ENCODE measurements around the gene FAM171A2. TPM values are rescaled to one million over a fixed set of nuclear protein-coding genes. Genes with fewer than 3 reads are reported as not detected.

The FAM171A2 gene
- total and polyA plus RNA-seq, 8 donors = 0.24 to 1.3 (median 0.69) TPM

- peaks cover 0 to 5% (median 0%) of the 10 kb centered on the region in 4 donors for H3K27me3 ChIP-seq
- no peaks in the 10 kb centered on the region for H3K9me3 ChIP-seq
- ATAC-seq = peak in 2 of 4 donors; percentile 4 to 11
- TF ChIP-seq, protein P1, sequence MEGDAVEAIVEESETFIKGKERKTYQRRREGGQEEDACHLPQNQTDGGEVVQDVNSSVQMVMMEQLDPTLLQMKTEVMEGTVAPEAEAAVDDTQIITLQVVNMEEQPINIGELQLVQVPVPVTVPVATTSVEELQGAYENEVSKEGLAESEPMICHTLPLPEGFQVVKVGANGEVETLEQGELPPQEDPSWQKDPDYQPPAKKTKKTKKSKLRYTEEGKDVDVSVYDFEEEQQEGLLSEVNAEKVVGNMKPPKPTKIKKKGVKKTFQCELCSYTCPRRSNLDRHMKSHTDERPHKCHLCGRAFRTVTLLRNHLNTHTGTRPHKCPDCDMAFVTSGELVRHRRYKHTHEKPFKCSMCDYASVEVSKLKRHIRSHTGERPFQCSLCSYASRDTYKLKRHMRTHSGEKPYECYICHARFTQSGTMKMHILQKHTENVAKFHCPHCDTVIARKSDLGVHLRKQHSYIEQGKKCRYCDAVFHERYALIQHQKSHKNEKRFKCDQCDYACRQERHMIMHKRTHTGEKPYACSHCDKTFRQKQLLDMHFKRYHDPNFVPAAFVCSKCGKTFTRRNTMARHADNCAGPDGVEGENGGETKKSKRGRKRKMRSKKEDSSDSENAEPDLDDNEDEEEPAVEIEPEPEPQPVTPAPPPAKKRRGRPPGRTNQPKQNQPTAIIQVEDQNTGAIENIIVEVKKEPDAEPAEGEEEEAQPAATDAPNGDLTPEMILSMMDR (IDR thresholded peaks at IDR 0.05) = no peak
- intact Hi-C loops (cut with DNase I) = no loop called here
- H3K4me3 ChIP-seq = no peak overlapping the region
- H3K27ac ChIP-seq = no peak overlapping the region
- WGBS, 2 donors = 70% methylated on average over 14 to 15 of the region's 15 CpGs
- peaks cover 2 to 24% (median 18%) of the 10 kb centered on the region in 3 donors for H3K36me3 ChIP-seq
- FAIRE-seq = no peak
- no peaks in the 10 kb centered on the region for H3K4me1 ChIP-seq
- no peak for DNase-seq
Measured at GRCh38 chr17:44318077-44318892, 45.4 kb downstream of the FAM171A2 start.

GRCh38 chr17:44317545-44317944 lies 46.1 kb downstream of the FAM171A2 start:
- no peak for FAIRE-seq
- no peaks in the 10 kb centered on the region for H3K9me3 ChIP-seq
- H3K27ac ChIP-seq = no peak overlapping the region
- peaks cover 2 to 24% (median 18%) of the 10 kb centered on the region in 3 donors for H3K36me3 ChIP-seq
- WGBS, 2 donors = 76 to 84% methylated on average over 6 of the region's 6 CpGs
- DNase-seq = no peak
- H3K4me3 ChIP-seq = no peak overlapping the region
- peaks cover 0 to 5% (median 0%) of the 10 kb centered on the region in 4 donors for H3K27me3 ChIP-seq
- H3K4me1 ChIP-seq = no peaks in the 10 kb centered on the region
- ATAC-seq = no peak
- TF ChIP-seq, protein P1 (IDR thresholded peaks at IDR 0.05) = no peak
- intact Hi-C loops (cut with DNase I) = no loop called here

DNA sequence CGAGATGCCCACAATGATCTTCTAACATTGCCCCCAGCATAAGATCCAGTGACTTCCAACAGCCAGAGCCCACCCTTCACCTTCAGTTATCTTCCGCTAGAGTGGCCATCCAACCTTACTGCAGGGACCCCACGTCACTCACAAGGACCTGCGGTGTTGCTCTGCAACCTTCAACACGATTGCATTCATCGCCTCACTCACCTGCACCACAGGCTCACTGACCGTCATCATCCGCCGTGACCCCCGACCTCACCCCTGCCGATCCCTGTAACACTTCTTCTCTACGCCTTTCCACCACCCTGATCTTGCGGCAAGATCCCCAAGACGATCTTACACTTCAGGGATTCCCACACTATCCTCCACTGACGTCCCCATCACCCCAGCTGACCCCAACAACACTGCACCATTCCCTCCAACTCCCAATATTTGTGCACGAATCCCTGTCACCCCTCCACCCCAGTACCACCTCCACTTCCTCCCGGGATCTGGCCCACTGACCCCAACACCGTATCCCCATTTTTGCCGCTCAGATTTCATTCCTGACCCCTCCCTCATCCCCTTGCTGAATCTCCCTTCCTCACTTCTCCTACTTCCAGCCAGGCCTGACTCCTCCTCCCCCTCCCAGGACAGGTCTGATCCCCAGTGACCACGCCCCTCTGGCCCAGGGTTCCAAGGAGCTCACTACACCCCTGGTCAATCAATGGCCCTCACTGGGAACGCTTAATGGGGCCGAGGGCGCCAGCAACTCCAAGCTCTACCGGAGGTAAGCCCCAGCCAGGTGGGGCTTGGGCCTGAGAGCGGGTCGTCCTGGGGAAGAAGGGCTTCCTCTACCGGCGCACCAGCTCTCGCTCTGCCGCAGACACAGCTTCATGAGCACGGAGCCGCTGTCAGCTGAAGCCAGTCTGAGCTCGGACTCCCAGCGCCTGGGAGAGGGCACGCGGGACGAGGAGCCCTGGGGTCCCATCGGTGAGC lies 47.6 kb downstream of the FAM171A2 start:
- Histone ChIP-seq H3K4me1 (no peaks in the 10 kb centered on the region), H3K9me3 (no peaks in the 10 kb centered on the region), H3K27ac (no peak overlapping the region), H3K4me3 (no peak overlapping the region), H3K36me3 (peaks cover 2 to 14% (median 5%) of the 10 kb centered on the region in 3 donors), H3K27me3 (peaks cover 0 to 5% (median 0%) of the 10 kb centered on the region in 4 donors)
- ATAC-seq (no peak), FAIRE-seq (no peak), DNase-seq (peak in 1 of 6 donors; percentile 51)
- 12% methylated on average over 38 of the region's 38 CpGs for WGBS, 2 donors
- TF ChIP-seq, protein P1 (IDR thresholded peaks at IDR 0.05) = no peak
- intact Hi-C loops (cut with DNase I) = no loop called here

DNA sequence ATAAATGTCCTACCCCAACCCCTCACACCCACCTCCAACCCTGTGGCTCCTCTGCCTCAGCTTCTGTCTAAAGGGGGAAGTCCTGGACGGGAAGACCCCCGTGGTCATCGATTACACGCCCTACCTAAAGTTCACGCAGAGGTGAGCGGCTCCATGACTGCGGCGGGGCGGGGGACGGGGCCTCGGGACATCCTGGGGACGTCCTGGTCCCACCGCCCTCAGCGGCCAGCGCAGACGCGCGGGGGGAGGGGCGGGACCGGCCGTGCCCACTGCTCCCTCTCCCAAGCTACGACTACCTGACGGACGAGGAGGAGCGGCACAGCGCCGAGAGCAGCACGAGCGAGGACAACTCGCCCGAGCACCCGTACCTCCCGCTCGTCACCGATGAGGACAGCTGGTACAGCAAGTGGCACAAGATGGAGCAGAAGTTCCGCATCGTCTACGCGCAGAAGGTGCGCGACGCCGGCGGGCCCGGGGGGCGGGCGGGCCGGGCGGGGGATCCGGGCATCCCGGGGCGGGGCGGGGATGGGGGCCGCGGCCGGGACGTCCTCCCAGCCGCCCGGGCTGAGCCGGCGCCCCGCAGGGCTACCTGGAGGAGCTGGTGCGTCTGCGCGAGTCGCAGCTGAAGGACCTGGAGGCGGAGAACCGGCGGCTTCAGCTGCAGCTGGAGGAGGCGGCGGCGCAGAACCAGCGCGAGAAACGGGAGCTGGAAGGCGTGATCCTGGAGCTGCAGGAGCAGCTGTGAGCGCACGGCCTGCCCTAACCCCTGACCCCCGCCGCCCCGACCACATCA lies 48.6 kb downstream of the FAM171A2 start:
- intact Hi-C loops (cut with DNase I) = no loop called here
- FAIRE-seq = no peak
- H3K36me3 ChIP-seq = peaks cover 2 to 6% (median 5%) of the 10 kb centered on the region in 3 donors
- H3K4me3 ChIP-seq = peak overlapping the region in 2 of 4 donors; percentile 27 to 38
- no peak overlapping the region for H3K27ac ChIP-seq
- H3K4me1 ChIP-seq = no peaks in the 10 kb centered on the region
- peak; percentile 12 to 71 (median 48) for ATAC-seq
- peak in 3 of 6 donors; percentile 57 to 84 (median 72) for DNase-seq
- 3 to 4% methylated on average over 51 to 81 of the region's 81 CpGs for WGBS, 2 donors
- TF ChIP-seq, protein P1 (IDR thresholded peaks at IDR 0.05) = no peak
- no peaks in the 10 kb centered on the region for H3K9me3 ChIP-seq
- H3K27me3 ChIP-seq = peaks cover 0 to 5% (median 0%) of the 10 kb centered on the region in 4 donors
